ENCODE results near the gene FBLN5.

- TF ChIP-seq RAD21 (IDR thresholded peaks at IDR 0.05; ENCODE audit: low read length) (no peak), CTCF (conservative IDR thresholded peaks at IDR 0.05; ENCODE audit: low read depth, low read length) (no peak), POLR2A (IDR thresholded peaks at IDR 0.05; ENCODE audit: low read depth, low read length) (no peak), BHLHE40 (IDR thresholded peaks at IDR 0.05; ENCODE audit: low read depth, low read length) (no peak)
Measured at GRCh38 chr14:91841065-91841464, 106.4 kb downstream of the FBLN5 start.

All from IMR-90 (cell line).